Muscle of leg (tissue), 11 donors: Measurements from ENCODE around the gene NKX6-1. TPM values are rescaled to one million over a fixed set of nuclear protein-coding genes. Genes with fewer than 3 reads are reported as not detected.

Experiments used
- DNase-seq: peaks from one replicate; pipeline ENCODE4 v3.0.0; 2013
- H3K27ac ChIP-seq: one replicate; pipeline ENCODE4 v1.5.1; 2013; ENCODE audit warnings: mild to moderate bottlenecking, low read length, control low read depth
- H3K27me3 ChIP-seq: one replicate; pipeline ENCODE4 v1.6.1; 2013; ENCODE audit warnings: low read length; ENCODE audit not compliant: control insufficient read depth, insufficient read depth
- H3K36me3 ChIP-seq: one replicate; pipeline ENCODE4 v1.6.1; 2013; ENCODE audit warnings: low read length; ENCODE audit not compliant: control insufficient read depth, insufficient read depth
- H3K4me1 ChIP-seq: one replicate; pipeline ENCODE4 v1.6.1; 2013; ENCODE audit warnings: low read length; ENCODE audit not compliant: control insufficient read depth, insufficient read depth
- H3K4me3 ChIP-seq: one replicate; pipeline ENCODE4 v1.5.1; 2013; ENCODE audit warnings: low read length, control low read depth
- H3K9me3 ChIP-seq: replicated peaks from 2 replicates; pipeline ENCODE4 v1.6.1; 2013; ENCODE audit warnings: low read depth, low read length; ENCODE audit not compliant: control insufficient read depth
- WGBS: methylation state at CpG from one replicate; pipeline ENCODE4 v1.1.5; 2013; ENCODE audit warnings: missing lambda C conversion rate; ENCODE audit not compliant: insufficient coverage; 5-methylcytosine and 5-hydroxymethylcytosine counted together
- polyA plus RNA-seq, 8 donors: library from polyadenylated mRNA; unstranded; fragments of 120-200 nt; gene quantifications; one replicate each; pipeline versions ENCODE4 v1.2.1 to v1.2.3, GENCODE V29; 2013; ENCODE audit warnings: inconsistent platforms in 1 of 8, low replicate concordance in 1 of 8; ENCODE audit not compliant: insufficient read length in 8 of 8, insufficient read depth in 1 of 8
- total RNA-seq: library from RNA; stranded (reverse); fragments of 120-200 nt; gene quantifications from one replicate; pipeline ENCODE4 v1.2.4, GENCODE V29; 2013

The NKX6-1 gene
- total and polyA plus RNA-seq, 9 donors: 0.05 to 0.23 TPM; not detected in 7

GRCh38 chr4:84481077-84481859 lies 17.8 kb downstream of the NKX6-1 start:
- H3K4me3 ChIP-seq: no peak overlapping the region
- H3K4me1 ChIP-seq: peaks cover 16% of the 10 kb centered on the region
- DNase-seq: no peak
- H3K27ac ChIP-seq: no peak overlapping the region
- H3K36me3 ChIP-seq: no peaks in the 10 kb centered on the region
- peaks cover 67% of the 10 kb centered on the region for H3K27me3 ChIP-seq
- WGBS: 3% methylated on average over 34 of the region's 45 CpGs
- H3K9me3 ChIP-seq: no peaks in the 10 kb centered on the region

GRCh38 chr4:84480082-84480481 lies 19.0 kb downstream of the NKX6-1 start:
- Histone ChIP-seq H3K4me3 (no peak overlapping the region), H3K36me3 (no peaks in the 10 kb centered on the region), H3K27ac (no peak overlapping the region), H3K27me3 (peaks cover 57% of the 10 kb centered on the region), H3K9me3 (no peaks in the 10 kb centered on the region), H3K4me1 (peaks cover 16% of the 10 kb centered on the region)
- no peak for DNase-seq
- WGBS: no CpG with 5 or more reads among the region's 4 CpGs

GRCh38 chr4:84479663-84480062 lies 19.4 kb downstream of the NKX6-1 start:
- H3K27me3 ChIP-seq: peaks cover 52% of the 10 kb centered on the region
- no peak overlapping the region for H3K27ac ChIP-seq
- H3K4me3 ChIP-seq: no peak overlapping the region
- no peaks in the 10 kb centered on the region for H3K9me3 ChIP-seq
- DNase-seq: no peak
- H3K36me3 ChIP-seq: no peaks in the 10 kb centered on the region
- H3K4me1 ChIP-seq: peaks cover 16% of the 10 kb centered on the region
- WGBS: 23% methylated on average over 5 of the region's 6 CpGs

- Histone ChIP-seq H3K9me3 (no peaks in the 10 kb centered on the region), H3K4me3 (no peak overlapping the region), H3K27me3 (peaks cover 33% of the 10 kb centered on the region), H3K36me3 (no peaks in the 10 kb centered on the region), H3K4me1 (peaks cover 6% of the 10 kb centered on the region), H3K27ac (no peak overlapping the region)
- DNase-seq: no peak
- no CpG with 5 or more reads among the region's 1 CpG for WGBS
Observed at GRCh38 chr4:84477738-84478137, 21.4 kb downstream of the NKX6-1 start.

GRCh38 chr4:84474107-84474506 lies 25.0 kb downstream of the NKX6-1 start:
- Histone ChIP-seq H3K9me3 (no peaks in the 10 kb centered on the region), H3K27ac (no peak overlapping the region)

GRCh38 chr4:84472154-84472553 lies 26.9 kb downstream of the NKX6-1 start:
- H3K27ac ChIP-seq: no peak overlapping the region
- DNase-seq: no peak
- H3K4me3 ChIP-seq: no peak overlapping the region
- H3K9me3 ChIP-seq: no peaks in the 10 kb centered on the region
- H3K36me3 ChIP-seq: no peaks in the 10 kb centered on the region
- H3K4me1 ChIP-seq: no peaks in the 10 kb centered on the region
- H3K27me3 ChIP-seq: no peaks in the 10 kb centered on the region

More at GRCh38 chr4:84474107-84474506, 25.0 kb downstream of the NKX6-1 start:
- no peak for DNase-seq
- no peaks in the 10 kb centered on the region for H3K36me3 ChIP-seq
- no peaks in the 10 kb centered on the region for H3K4me1 ChIP-seq
- H3K4me3 ChIP-seq: no peak overlapping the region
- no peaks in the 10 kb centered on the region for H3K27me3 ChIP-seq

GRCh38 chr4:84470204-84470785 lies 28.8 kb downstream of the NKX6-1 start:
- no peak for DNase-seq
- no CpG with 5 or more reads among the region's 4 CpGs for WGBS
- no peak overlapping the region for H3K4me3 ChIP-seq
- H3K27me3 ChIP-seq: no peaks in the 10 kb centered on the region
- no peaks in the 10 kb centered on the region for H3K9me3 ChIP-seq
- H3K4me1 ChIP-seq: no peaks in the 10 kb centered on the region
- no peaks in the 10 kb centered on the region for H3K36me3 ChIP-seq
- no peak overlapping the region for H3K27ac ChIP-seq

GRCh38 chr4:84467601-84468000 lies 31.5 kb downstream of the NKX6-1 start:
- H3K4me1 ChIP-seq: no peaks in the 10 kb centered on the region
- H3K27ac ChIP-seq: no peak overlapping the region
- no peaks in the 10 kb centered on the region for H3K36me3 ChIP-seq
- H3K4me3 ChIP-seq: no peak overlapping the region
- no peaks in the 10 kb centered on the region for H3K27me3 ChIP-seq
- DNase-seq: no peak
- WGBS: no CpG with 5 or more reads among the region's 3 CpGs
- H3K9me3 ChIP-seq: no peaks in the 10 kb centered on the region

- H3K9me3 ChIP-seq: no peaks in the 10 kb centered on the region
- no peaks in the 10 kb centered on the region for H3K27me3 ChIP-seq
- H3K4me1 ChIP-seq: no peaks in the 10 kb centered on the region
- no peak overlapping the region for H3K4me3 ChIP-seq
- DNase-seq: no peak
- H3K36me3 ChIP-seq: no peaks in the 10 kb centered on the region
- no CpG with 5 or more reads among the region's 1 CpG for WGBS
- no peak overlapping the region for H3K27ac ChIP-seq
Observed at GRCh38 chr4:84459783-84460182, 39.3 kb downstream of the NKX6-1 start.

- WGBS: 76% methylated on average over 3 of the region's 4 CpGs
Observed at GRCh38 chr4:84456157-84456556, 42.9 kb downstream of the NKX6-1 start.

More at GRCh38 chr4:84456157-84456556, 42.9 kb downstream of the NKX6-1 start:
- H3K36me3 ChIP-seq: no peaks in the 10 kb centered on the region
- DNase-seq: no peak
- H3K9me3 ChIP-seq: no peaks in the 10 kb centered on the region
- H3K27me3 ChIP-seq: no peaks in the 10 kb centered on the region
- H3K4me1 ChIP-seq: no peaks in the 10 kb centered on the region
- H3K4me3 ChIP-seq: no peak overlapping the region
- no peak overlapping the region for H3K27ac ChIP-seq
